Left ventricle myocardium superior (tissue), 1 donor: ENCODE data around the gene HLF. TPM values are rescaled to one million over a fixed set of nuclear protein-coding genes. Genes with fewer than 3 reads are reported as not detected.

Experiments
- ATAC-seq: fragments of 200-7000 bp; cut with Tn5 transposase; one replicate; pipeline ENCODE4 v1.9.1; 2020; ENCODE audit warnings: mild to moderate bottlenecking, moderate library complexity
- DNase-seq: peaks from one replicate; pipeline ENCODE4 v3.0.0-alpha.2; 2020
- intact Hi-C: fragments of 100-400 bp; cut with micrococcal nuclease; formaldehyde crosslinking; loops from one replicate; pipeline ENCODE4 v1.11.0; 2022
- long read RNA-seq: library from polyadenylated mRNA; unstranded; transcript quantifications from one replicate; pipeline ENCODE4 v2.0.0, GENCODE V29; 2021
- total RNA-seq: library from RNA; stranded (reverse); fragmentation: NEBNext Ultra II Directional; extraction: Animal tissue kit (Norgen Biotek cat#: 25700); gene quantifications from one replicate; pipeline ENCODE4 v1.2.1, GENCODE V29; 2021
- donor health status: DM: no; HTN: yes; CAD: no; lungs with severe emphysema.

The HLF gene
- 38.8 TPM for total RNA-seq
- long read RNA-seq, full-length matches to known transcripts, result 17 of 37 reads
- long read RNA-seq, partial matches to known transcripts, result 0 of 37 reads
- long read RNA-seq, other reads (novel, unspliced or antisense), result 20 of 37 reads

GRCh38 chr17:55264645-55265298, at the start of gene HLF:
Gene HLF (plus strand): TSS chr17:55264960. CDS start chr17:55265485, 525 bp downstream.
- peak; percentile 95 for ATAC-seq
- peak; percentile 91 for DNase-seq
- intact Hi-C loops, result no loop called here

- intact Hi-C loops, result no loop called here
- DNase-seq, result no peak
- no peak for ATAC-seq
Observed at GRCh38 chr17:55215711-55216110, 49.0 kb upstream of the HLF start.

- ATAC-seq (no peak), DNase-seq (no peak)
- intact Hi-C loops, result no loop called here
Observed at GRCh38 chr17:55216888-55217287, 47.9 kb upstream of the HLF start.

GRCh38 chr17:55219459-55219858, 45.3 kb upstream of the HLF start:
- intact Hi-C loops, result no loop called here
- ATAC-seq (no peak), DNase-seq (no peak)

GRCh38 chr17:55219934-55220333, 44.8 kb upstream of the HLF start:
- DNase-seq (no peak), ATAC-seq (no peak)
- intact Hi-C loops, result no loop called here

GRCh38 chr17:55223524-55223923, 41.2 kb upstream of the HLF start:
- DNase-seq, result no peak
- intact Hi-C loops, result no loop called here
- ATAC-seq, result no peak

- DNase-seq, result no peak
- intact Hi-C loops, result no loop called here
- no peak for ATAC-seq
Observed at GRCh38 chr17:55224746-55225145, 40.0 kb upstream of the HLF start.

GRCh38 chr17:55225237-55225636, 39.5 kb upstream of the HLF start:
- ATAC-seq (no peak), DNase-seq (no peak)
- intact Hi-C loops, result no loop called here

- intact Hi-C loops, result no loop called here
- ATAC-seq (no peak), DNase-seq (no peak)
Observed at GRCh38 chr17:55228683-55229192, 36.0 kb upstream of the HLF start.

- DNase-seq (no peak), ATAC-seq (no peak)
- intact Hi-C loops, result no loop called here
Observed at GRCh38 chr17:55229276-55229675, 35.5 kb upstream of the HLF start.

GRCh38 chr17:55230716-55231115, 34.0 kb upstream of the HLF start:
- ATAC-seq (no peak), DNase-seq (no peak)
- intact Hi-C loops, result no loop called here

GRCh38 chr17:55233840-55234239, 30.9 kb upstream of the HLF start:
- DNase-seq (no peak), ATAC-seq (no peak)
- intact Hi-C loops, result no loop called here

GRCh38 chr17:55236316-55236715, 28.4 kb upstream of the HLF start:
- DNase-seq, result no peak
- ATAC-seq, result no peak
- intact Hi-C loops, result no loop called here

GRCh38 chr17:55237268-55237667, 27.5 kb upstream of the HLF start:
- ATAC-seq, result no peak
- DNase-seq, result no peak
- intact Hi-C loops, result no loop called here

- no peak for ATAC-seq
- intact Hi-C loops, result no loop called here
- no peak for DNase-seq
Observed at GRCh38 chr17:55237841-55238178, 26.9 kb upstream of the HLF start.

- ATAC-seq, result peak; percentile 100
- intact Hi-C loops, result no loop called here
- peak; percentile 96 for DNase-seq
Observed at GRCh38 chr17:55238179-55238930, 26.4 kb upstream of the HLF start.

GRCh38 chr17:55238931-55239297, 25.8 kb upstream of the HLF start:
- ATAC-seq, result peak; percentile 46

GRCh38 chr17:55241097-55241496, 23.7 kb upstream of the HLF start:
- DNase-seq, result no peak
- intact Hi-C loops, result loop anchor here (10.0 kb wide), 1 partner anchor 54 kb away; no protein-coding TSS in a partner anchor

More at GRCh38 chr17:55238931-55239297, 25.8 kb upstream of the HLF start:
- intact Hi-C loops, result no loop called here
- DNase-seq, result peak; percentile 35

GRCh38 chr17:55242476-55242875, 22.3 kb upstream of the HLF start:
- intact Hi-C loops, result loop anchor here (10.0 kb wide), 1 partner anchor 52 kb away; no protein-coding TSS in a partner anchor
- no peak for DNase-seq
- ATAC-seq, result no peak

More at GRCh38 chr17:55241097-55241496, 23.7 kb upstream of the HLF start:
- ATAC-seq, result no peak

GRCh38 chr17:55245986-55246385, 18.8 kb upstream of the HLF start:
- ATAC-seq, result no peak
- intact Hi-C loops, result loop anchor here (10.0 kb wide), 1 partner anchor 49 kb away; no protein-coding TSS in a partner anchor

More at GRCh38 chr17:55245986-55246385, 18.8 kb upstream of the HLF start:
- DNase-seq, result no peak
